Activated CD4-positive, alpha-beta T cell treated with anti-CD3 and anti-CD28 coated beads, Interleukin-2, amount 50 U/mL, for 16 hours (primary cell): ENCODE data around the gene TIAM2.

ENCODE experiments used
- DNase-seq: peaks from one replicate; pipeline ENCODE4 v3.0.0-alpha.2; 2020

The TIAM2 gene

DNA sequence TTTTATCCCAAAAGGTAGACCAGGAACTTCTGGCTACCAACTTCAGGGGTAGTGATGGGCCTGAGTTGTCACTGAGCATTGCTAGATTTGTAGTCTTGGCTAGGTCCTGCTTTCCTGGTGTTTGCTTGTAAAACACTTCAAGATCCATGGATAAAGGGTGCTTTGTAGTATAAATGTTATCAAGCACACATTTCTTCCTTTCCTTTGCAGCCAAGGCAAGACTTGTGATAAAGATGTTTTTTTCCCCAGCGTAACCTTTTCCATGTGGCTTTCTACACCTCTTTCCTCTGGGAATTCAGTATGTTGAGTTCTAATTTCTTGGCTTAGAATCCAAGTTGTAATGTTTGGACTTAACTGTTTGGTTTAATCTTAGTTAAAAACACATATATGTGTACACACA is 145.9 kb downstream of the TIAM2 start:
- DNase-seq = no peak

DNA sequence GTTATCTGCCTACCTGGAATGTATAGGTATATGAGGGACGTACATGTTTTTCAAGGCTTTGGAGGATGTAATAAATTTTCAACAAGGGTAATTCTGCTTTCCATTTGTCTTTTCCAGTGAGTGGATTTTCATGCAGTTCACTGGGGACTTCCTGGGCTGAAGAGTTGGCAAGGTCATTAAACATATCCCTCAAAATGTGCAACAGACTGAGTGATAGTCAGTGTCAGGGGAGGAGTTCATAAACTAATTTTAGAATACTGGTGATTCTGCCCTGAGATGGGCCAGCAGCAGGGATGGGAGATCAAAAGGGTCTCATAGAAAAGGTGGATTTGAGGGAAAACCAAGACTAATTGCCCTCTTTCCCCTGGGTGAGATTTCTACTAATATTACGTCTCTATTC is 146.4 kb downstream of the TIAM2 start:
- DNase-seq = no peak

GRCh38 chr6:155142168-155143028 is 147.3 kb downstream of the TIAM2 start:
- DNase-seq = no peak

DNA sequence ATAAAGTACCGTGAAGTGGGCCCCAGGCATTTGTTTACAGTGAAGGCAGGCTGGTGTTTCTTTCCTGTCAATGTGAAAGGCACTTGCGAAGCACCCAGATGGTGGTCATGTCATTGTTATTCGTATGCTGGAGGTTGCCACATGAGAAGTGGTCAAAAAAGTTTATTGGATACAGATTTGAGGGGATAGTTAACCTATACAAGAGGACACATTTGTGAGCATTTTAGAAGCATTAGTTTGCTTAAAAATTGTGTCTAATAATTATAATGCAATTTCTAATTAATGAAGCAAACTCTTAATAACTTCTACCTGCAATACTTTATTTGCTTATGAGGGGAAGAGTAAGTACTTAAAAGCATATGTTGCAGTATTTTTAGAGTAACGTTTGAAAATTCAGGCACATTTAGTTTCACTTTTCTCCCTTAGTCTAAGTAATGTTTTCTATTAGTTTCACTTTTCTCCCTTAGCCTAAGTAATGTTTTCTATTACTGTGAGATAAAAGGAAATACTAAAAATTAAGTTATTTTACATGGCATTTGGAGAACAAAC is 148.0 kb downstream of the TIAM2 start:
- no peak for DNase-seq

- no peak for DNase-seq
Observed at GRCh38 chr6:155143578-155144106, 148.5 kb downstream of the TIAM2 start.

GRCh38 chr6:155146205-155146604 is 151.1 kb downstream of the TIAM2 start:
- DNase-seq = no peak

- DNase-seq = no peak
Observed at GRCh38 chr6:155147958-155148663, 153.0 kb downstream of the TIAM2 start.

GRCh38 chr6:155150967-155151671 is 156.0 kb downstream of the TIAM2 start:
- no peak for DNase-seq

DNA sequence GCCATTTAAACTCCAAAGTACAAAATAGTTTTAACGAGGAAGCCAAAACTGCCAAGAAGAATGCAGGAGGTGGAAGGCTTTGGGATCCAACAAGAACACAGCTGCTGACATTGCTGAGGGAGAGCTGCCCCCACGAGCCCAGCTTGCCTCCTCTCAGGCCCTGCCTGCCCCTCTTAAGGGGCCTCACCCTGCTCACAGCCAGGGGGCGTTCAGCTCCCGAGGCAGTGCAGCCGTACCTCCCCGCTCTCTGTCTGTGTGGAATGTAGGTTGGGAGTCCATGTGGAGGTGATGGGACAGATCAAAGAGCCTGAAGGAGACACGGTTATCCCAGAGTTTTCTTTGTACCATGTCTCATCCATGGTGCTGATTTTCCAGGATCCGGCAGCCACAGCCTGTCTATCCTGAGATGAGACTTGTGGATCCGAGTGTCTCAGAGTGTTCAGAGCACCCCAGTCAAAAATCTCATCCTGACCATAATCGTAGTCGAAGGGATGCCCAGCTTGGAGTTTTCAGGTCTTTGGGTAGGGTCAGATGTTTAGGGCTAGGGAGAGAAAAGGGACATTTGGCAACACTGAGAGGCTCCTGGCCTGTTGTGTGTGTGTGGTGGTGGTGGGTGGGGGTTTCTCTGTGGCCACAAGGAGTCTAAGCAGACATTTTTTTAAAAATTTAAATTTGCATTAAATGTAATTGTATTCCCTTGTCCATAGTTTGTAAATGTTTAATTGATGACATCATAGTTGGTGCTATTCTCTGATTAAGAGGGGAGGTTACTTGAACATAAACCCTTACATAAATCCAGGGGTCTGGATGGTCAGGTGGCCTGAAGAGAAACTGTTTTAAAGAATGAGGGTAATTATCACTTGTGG is 157.3 kb downstream of the TIAM2 start:
- no peak for DNase-seq

- peak; percentile 88 for DNase-seq
Observed at GRCh38 chr6:155154158-155154830, 159.2 kb downstream of the TIAM2 start.

DNA sequence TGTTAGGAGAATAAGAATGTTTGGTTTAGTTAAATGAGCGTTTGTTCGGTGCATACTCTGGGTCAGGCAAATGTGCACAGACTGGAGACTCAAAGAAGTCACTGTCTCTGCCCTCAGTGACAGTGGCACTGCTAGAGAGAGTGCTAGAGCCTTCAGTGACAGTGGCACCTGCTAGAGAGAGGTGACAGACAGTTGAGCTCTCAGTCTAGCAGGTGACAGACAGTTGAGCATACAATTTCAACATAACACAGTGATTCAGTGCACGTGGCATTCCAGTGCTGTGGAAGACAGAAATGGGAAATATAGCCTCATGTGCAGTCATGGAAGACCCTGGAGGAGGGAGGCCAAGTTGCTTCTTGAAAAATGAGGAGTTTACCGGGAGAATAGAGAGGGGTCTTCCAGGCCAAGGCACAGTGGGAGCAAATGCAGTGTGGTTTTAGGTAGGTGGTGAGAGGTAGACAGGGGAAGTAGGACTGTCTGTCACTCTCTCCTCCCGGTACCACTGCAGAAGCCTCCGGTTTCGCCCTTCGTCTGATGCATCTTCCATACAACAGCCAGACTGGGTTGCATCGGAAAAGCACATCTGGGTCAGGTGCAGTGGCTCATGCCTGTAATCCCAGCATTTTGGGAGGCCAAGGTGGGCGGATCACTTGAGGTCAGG is 160.8 kb downstream of the TIAM2 start:
- DNase-seq = peak; percentile 44

DNA sequence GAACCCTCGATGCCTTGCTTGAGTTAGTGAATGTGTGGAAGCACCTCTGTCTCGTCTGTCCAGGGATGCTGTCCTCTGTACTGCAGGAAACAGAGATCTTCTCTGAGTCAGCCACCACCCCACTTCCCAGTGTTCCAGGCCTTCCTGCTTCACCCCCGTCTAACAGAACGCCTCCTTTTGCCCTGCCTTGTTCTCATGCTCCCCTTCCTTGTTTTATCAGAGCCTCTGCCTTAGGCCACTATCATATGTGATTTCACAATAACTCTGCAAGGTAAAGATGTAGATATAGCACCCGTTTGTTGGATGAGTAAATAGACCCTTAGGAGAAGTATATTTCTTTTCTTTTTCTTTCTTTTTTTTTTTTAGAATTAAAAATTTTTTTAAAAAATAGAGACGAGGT is 162.0 kb downstream of the TIAM2 start:
- DNase-seq = no peak

DNA sequence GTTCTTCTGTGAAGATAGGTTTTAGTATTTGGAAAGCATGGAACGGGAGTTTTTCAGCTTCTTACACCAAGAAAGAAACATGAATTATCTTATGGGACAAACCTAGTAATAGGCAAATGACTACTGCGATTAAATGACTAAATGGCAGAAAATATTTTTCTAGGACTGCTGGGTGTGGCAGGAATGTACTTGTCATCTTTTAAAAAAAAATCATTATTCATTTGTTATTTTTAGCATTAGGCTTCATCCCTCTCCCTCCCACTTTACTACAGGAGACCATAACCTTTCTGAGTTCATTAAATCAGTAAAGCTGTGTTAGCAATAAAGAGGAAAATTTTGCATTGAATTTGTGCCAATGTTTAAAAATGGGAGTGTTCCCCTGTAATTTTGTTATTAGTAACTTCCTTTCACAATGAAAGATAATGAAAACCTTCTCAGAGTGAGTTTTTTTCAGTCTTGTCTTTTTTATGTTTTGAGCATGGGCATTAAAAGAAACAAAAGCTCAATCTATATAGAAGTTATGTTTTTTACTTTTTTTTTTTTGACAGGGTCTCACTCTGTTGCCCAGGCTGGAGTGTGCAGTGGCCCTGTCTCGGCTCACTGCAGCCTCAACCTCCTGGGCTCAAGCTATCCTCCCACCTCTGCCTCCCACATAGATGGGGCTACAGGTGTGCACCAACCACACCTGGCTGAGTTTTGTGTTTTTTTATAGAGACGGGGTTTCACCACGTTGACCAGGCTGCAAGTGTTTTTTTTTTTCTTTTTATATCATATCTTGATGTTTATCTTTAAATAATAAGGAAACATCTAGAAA is 163.1 kb downstream of the TIAM2 start:
- DNase-seq = peak; percentile 43

- DNase-seq = no peak
Observed at GRCh38 chr6:155162682-155163081, 167.6 kb downstream of the TIAM2 start.

- DNase-seq = peak; percentile 57
Observed at GRCh38 chr6:155163601-155164000, 168.5 kb downstream of the TIAM2 start.

DNA sequence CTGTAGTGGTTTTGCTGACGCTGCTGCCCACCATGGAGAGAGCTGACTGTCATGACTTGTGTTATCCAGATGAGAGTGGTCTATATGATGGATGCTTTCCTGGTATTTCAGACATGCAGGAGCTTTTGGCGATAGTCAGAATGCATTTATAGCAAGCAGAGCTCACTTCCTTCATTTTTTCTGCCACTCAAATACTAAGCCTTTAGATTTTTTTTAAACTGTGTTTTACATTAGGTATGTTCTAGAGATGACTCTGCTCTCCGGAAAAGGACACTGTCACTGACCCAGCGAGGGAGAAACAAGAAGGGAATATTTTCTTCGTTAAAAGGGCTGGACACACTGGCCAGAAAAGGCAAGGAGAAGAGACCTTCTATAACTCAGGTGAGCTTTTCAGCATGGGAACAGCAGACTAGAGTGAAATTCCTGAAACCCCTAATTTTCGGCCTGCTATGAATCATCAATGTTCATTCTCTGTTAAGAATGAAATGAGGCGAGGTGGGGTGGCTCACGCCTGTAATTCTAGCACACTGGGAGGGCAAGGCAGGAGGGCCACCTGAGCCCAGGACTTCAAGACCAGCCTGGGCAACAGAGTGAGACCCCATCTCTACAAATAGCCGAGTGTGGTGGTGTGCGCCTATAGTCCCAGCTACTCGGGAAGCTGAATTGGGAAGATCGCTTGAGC is 170.1 kb downstream of the TIAM2 start:
- no peak for DNase-seq

DNA sequence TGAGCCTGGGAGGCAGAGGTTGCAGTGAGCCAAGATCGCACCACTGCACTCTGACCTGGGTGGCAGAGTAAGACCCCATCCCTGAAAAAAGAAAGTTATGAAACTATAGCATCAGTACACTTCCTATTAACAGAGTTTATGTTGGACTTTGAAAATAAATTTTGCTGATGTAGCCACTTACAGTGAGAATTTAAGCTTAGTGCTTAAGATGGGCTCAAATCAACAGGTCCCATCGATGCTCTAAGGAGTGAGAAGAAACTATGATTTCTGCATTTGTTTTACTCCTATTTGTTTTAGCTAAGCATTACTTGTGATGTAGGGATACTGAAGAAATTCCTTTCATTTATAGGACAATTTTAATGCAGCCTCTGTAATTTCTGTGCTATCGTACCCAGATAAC is 175.4 kb downstream of the TIAM2 start:
- no peak for DNase-seq

GRCh38 chr6:155171109-155171746 is 176.1 kb downstream of the TIAM2 start:
- peak; percentile 98 for DNase-seq
